Activated naive CD8-positive, alpha-beta T cell treated with anti-CD3 and anti-CD28 coated beads, Interleukin-2, amount 50 U/mL, for 16 hours (primary cell): ENCODE results near the gene CFAP70.
A peak's percentile ranks its signal among the peaks of the same experiment; 100 is the strongest.

Source experiments
- DNase-seq: peaks from one replicate; pipeline ENCODE4 v3.0.0-alpha.2; 2020; ENCODE audit warnings: low read depth, low spot score

Gene CFAP70

GRCh38 chr10:73252445-73253224, 106.0 kb downstream of the CFAP70 start, which contains the start of gene MRPS16:
Gene MRPS16, minus strand, starts transcription at chr10:73252644. Its CDS starts 162 bp downstream, at chr10:73252482.
- DNase-seq: peak; percentile 84

GRCh38 chr10:73251683-73252444, 106.8 kb downstream of the CFAP70 start:
- no peak for DNase-seq

- no peak for DNase-seq
These were observed 110.4 kb downstream of the CFAP70 start for GRCh38 chr10:73248259-73248724.

GRCh38 chr10:73247509-73248258, 111.0 kb downstream of the CFAP70 start:
- no peak for DNase-seq

GRCh38 chr10:73246646-73247508, 111.8 kb downstream of the CFAP70 start, which contains the start of gene DNAJC9:
Gene DNAJC9, minus strand, starts transcription at chr10:73247255. Its CDS starts 66 bp downstream, at chr10:73247189.
- peak; percentile 91 for DNase-seq

- DNase-seq: no peak
These were observed 112.4 kb downstream of the CFAP70 start for GRCh38 chr10:73246322-73246645.

GRCh38 chr10:73244866-73245477, 113.7 kb downstream of the CFAP70 start:
- DNase-seq: no peak

GRCh38 chr10:73239908-73240307, 118.8 kb downstream of the CFAP70 start:
- no peak for DNase-seq

- DNase-seq: no peak
These were observed 119.6 kb downstream of the CFAP70 start for GRCh38 chr10:73238990-73239566.

- DNase-seq: no peak
These were observed 124.0 kb downstream of the CFAP70 start for GRCh38 chr10:73234695-73235094.

GRCh38 chr10:73233883-73234282, 124.8 kb downstream of the CFAP70 start:
- no peak for DNase-seq

GRCh38 chr10:73232887-73233286, 125.8 kb downstream of the CFAP70 start:
- no peak for DNase-seq

GRCh38 chr10:73229567-73229966, 129.1 kb downstream of the CFAP70 start:
- DNase-seq: no peak

GRCh38 chr10:73228247-73228646, 130.4 kb downstream of the CFAP70 start:
- DNase-seq: no peak

- DNase-seq: no peak
These were observed 132.0 kb downstream of the CFAP70 start for GRCh38 chr10:73226663-73227062.

GRCh38 chr10:73225518-73225917, 133.1 kb downstream of the CFAP70 start:
- DNase-seq: no peak

- DNase-seq: no peak
These were observed 137.7 kb downstream of the CFAP70 start for GRCh38 chr10:73220989-73221388.

- no peak for DNase-seq
These were observed 139.3 kb downstream of the CFAP70 start for GRCh38 chr10:73219384-73219783.

- no peak for DNase-seq
These were observed 140.1 kb downstream of the CFAP70 start for GRCh38 chr10:73218431-73219191.
